Epithelial cell of esophagus (primary cell): ENCODE data around the gene FHOD3.
A peak's percentile ranks its signal among the peaks of the same experiment; 100 is the strongest.

Experiments
- DNase-seq: peaks from one replicate; pipeline ENCODE4 v3.0.0; 2010; ENCODE audit warnings: low read depth
- H3K4me3 ChIP-seq: 2 replicates; pipeline ENCODE4 v1.5.1; 2011; ENCODE audit warnings: mild to moderate bottlenecking, low read length, control low read depth
- CTCF ChIP-seq: IDR thresholded peaks from 2 replicates; pipeline ENCODE4 v1.5.1; 2011; ENCODE audit warnings: low read depth, mild to moderate bottlenecking, low read length, control low read depth, inconsistent platforms; ENCODE audit not compliant: insufficient read depth; ENCODE audit errors: missing control alignments

The FHOD3 gene

GRCh38 chr18:36560187-36560586 lies 262.7 kb downstream of the FHOD3 start:
- no peak overlapping the region for H3K4me3 ChIP-seq

GRCh38 chr18:36561046-36561445 lies 263.5 kb downstream of the FHOD3 start:
- no peak overlapping the region for H3K4me3 ChIP-seq
- TF ChIP-seq CTCF, result no peak
- no peak for DNase-seq

More at GRCh38 chr18:36560187-36560586, 262.7 kb downstream of the FHOD3 start:
- TF ChIP-seq CTCF, result no peak
- no peak for DNase-seq

GRCh38 chr18:36564841-36565240 lies 267.3 kb downstream of the FHOD3 start:
- no peak overlapping the region for H3K4me3 ChIP-seq
- no peak for DNase-seq
- no peak for TF ChIP-seq CTCF

GRCh38 chr18:36567800-36568199 lies 270.3 kb downstream of the FHOD3 start:
- no peak for TF ChIP-seq CTCF
- peak; percentile 14 for DNase-seq
- no peak overlapping the region for H3K4me3 ChIP-seq

- DNase-seq, result peak; percentile 26
- no peak overlapping the region for H3K4me3 ChIP-seq
- TF ChIP-seq CTCF, result no peak
Observed at GRCh38 chr18:36568487-36568886, 271.0 kb downstream of the FHOD3 start.

GRCh38 chr18:36572135-36572856 lies 274.8 kb downstream of the FHOD3 start:
- DNase-seq, result peak; percentile 60
- peak; percentile 78 for TF ChIP-seq CTCF
- no peak overlapping the region for H3K4me3 ChIP-seq

- DNase-seq, result no peak
- no peak overlapping the region for H3K4me3 ChIP-seq
- TF ChIP-seq CTCF, result no peak
Observed at GRCh38 chr18:36576339-36576738, 278.8 kb downstream of the FHOD3 start.
